NCI-H510A (cell line): Measurements from ENCODE around the gene SHPK.

Source experiments
- DNase-seq: peaks from one replicate; lab custom pipeline; 2025; lab: John Stamatoyannopoulos, UW

Gene SHPK

DNA sequence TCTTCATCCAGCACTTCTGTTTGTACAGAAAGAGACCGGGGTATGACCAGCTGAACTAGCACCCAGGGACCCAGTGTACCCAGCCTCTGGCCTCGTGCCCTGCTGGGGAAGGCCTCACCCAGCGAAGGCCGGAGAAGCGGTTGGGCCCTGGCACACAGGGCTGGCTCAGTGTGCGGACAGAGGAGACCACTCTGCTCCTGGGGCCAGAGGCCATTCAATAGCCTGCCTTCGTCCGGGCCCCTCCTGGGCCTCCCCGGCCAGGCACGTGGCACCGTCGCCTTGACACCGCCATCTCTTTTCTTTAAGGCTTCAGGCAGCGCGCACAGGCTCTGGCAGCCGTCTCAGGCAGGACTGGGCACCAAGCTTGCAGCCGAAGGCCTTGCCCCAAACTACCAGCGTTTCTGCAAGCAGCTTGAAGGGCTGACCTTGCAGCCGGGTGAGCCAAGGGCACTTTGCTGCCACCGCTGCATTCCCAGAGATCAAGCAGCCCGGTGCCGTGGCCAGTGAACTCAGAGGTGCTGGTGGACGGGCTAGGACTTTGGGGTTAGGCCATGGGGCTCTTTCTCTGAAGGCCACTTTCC is 24.4 kb upstream of the SHPK start:
- no peak for DNase-seq

DNA sequence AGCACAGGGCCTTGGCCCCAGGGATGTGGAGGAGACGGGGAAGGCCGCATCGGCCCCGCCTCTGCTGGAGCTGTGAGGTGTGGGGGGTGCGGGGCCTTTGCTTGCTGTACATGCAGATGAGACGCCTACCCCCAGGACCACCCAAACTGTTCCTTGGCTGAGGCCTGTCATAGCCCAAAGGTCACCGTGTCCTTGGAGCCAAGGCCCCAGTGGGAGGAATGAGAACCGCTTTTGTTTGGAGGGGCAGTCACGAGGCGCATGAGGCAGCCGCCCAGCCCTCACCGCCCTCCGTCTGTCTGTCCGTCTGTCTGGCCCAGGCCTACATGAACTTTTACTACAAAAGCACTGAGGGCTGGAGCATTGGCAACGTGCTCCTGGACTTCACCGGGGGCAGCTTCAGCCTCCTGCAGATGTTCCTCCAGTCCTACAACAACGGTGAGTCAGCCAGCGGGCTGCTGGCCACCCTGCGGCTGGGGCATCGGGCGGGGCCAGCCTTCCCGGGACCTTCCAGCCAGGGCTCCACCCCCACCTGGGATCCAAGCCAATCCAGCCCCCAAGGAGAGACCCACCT is 23.6 kb upstream of the SHPK start:
- no peak for DNase-seq

DNA sequence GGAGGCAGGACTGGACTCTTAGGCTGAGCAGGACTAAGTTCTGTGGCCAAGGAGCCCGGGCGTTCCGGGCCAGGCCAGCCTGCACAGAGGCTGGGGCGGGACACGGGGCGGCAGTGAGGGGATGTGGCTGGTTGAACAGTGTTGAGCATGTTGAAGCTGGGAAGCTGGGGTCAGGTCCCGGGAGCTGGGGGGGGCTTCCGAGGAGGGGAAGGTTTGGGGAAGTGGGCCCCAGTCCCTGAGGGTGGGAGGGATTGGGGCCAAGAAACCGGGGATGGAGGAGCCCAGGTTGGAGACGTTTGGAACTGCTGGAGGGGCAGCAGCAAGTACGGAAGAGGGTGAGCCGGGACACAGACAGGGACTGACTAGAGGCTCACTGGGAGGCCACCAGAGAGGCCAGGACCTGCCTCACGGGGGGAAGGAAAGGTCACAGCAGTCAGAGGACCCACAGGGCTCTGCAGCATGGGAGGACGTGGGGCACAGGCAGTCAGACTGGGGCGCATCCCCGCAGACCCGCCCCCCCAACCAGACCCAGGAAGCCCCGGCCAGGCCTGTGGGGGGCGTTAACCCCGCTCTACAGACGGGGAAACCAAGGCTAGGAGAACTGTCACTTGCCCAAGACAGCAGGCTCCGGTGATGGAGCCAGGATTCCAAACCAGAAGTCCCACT is 22.9 kb upstream of the SHPK start:
- no peak for DNase-seq

DNA sequence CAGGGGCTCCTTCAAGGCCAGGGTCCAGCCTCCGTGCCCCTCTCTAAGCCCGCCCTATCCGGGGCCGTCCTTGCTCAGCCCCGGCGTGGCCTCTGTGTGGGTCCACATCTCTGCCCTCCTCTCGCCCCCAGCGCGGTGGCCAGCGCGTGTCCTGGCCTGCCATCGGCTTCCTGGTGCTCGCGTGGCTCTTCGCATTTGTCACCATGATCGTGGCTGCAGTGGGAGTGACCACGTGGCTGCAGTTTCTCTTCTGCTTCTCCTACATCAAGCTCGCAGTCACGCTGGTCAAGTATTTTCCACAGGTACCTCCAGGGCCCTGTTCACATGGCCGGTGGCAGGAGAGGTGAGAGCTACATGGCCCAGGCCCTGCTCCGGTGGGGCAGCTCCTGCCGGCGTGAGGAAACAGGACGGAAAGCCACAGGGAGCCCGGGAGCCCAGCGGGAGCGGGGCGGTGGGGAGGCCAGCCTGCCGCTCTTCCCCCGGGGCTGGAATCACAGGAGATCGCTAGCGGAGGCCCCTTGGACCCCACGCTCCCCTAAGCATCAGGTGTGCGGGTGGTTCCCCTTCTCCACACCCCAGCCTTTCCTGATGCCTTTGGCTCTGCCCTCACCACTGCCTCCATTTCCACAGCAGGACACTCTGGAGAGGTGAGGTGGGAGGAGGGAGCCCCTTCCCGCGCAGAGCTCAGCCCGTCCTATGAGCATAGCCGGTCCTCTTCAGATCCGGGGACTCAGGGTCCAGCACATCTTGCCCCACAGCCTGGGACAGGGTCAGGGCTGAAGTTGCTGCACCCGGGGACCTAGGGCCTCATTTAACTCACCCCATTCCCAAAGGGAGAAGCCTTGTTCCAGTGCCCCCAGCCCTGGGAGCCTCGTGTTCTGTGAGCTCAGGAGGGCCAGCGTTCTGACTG is 22.1 kb upstream of the SHPK start:
- no peak for DNase-seq

DNA sequence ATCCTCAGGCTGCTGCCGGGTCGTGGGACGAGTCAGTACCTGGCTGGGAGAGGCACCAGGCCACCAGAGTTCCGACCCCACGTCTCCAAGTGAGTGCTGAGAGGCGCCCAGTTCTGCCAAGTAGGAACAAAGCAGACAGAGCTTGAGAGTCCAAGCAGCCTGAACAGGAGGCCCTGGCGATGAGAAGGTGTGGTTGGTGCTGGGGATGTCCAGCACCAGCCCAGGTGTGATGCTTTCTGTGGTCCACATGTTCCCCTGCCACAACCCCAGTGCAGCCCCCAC is 21.5 kb upstream of the SHPK start:
- no peak for DNase-seq

DNA sequence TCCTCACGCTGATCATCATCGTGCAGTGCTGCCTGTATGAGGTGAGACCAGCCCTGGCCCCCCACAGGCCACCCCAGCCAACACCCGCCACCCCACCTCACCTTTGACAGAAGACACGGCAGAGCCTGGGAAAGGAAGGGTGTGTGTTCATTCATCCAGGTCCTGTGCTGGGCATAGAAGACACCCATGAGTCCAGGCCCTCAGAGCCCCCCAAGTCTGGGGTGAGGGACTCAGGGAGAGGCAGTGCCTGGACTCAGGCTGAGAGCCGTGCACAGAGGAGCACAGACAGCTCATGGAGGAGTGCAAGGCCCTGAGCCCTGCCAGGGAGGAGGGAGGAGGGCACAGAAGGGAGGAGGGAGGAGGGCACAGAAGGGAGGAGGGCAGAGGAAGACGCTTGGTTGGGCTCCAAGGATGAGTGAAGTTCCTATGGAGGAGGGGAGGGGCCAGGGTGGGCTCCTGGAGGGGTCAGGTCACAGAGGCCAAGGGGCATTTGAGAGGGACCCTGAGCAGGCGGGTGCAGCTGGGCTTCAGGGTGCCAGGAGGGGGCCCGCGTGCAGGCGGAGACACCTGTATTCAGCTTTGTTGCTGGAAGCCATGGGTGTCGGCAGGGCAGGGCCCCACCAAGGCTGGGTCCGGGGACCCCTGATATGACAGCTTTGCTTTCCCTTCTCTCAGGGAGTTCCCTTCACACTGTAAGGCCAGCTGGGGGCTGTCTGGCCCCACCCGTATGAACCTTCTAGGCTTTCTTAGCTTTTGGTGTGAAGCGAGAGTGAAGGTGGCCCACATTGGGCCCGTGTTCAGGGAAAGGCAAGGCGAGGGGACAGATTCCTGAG is 20.9 kb upstream of the SHPK start:
- no peak for DNase-seq

DNA sequence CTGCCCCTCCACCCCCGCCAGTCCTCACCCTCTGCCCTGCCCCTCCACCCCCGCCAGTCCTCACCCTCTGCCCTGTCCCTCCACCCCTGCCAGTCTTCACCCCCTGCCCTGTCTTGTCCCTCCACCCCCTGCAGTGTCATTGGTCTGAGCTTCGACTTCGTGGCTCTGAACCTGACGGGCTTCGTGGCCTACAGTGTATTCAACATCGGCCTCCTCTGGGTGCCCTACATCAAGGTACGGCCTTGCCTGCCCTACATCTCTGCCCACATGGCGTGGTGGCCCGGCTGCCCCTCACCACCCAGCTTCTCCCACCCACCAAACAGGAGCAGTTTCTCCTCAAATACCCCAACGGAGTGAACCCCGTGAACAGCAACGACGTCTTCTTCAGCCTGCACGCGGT is 20.3 kb upstream of the SHPK start:
- no peak for DNase-seq

DNA sequence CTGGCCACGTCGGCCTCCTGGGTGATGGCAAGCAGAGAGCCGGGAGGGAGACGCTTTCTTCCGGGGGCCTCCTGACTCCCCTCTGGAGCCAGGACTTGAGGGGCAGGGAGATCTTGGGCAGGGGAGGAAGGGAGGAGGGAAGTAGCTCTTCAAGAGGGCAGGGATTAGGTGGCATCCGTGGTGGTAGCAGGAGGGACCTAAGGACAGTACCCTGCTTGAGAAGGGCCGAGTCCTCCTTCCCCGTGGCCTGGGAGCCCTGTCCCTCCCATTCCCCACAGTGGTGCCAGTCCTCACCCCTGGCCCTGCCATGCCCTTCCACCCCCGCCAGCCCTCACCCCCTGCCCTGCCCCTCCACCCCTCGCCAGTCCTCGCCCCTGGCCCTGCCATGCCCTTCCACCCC is 19.7 kb upstream of the SHPK start:
- DNase-seq, result no peak

DNA sequence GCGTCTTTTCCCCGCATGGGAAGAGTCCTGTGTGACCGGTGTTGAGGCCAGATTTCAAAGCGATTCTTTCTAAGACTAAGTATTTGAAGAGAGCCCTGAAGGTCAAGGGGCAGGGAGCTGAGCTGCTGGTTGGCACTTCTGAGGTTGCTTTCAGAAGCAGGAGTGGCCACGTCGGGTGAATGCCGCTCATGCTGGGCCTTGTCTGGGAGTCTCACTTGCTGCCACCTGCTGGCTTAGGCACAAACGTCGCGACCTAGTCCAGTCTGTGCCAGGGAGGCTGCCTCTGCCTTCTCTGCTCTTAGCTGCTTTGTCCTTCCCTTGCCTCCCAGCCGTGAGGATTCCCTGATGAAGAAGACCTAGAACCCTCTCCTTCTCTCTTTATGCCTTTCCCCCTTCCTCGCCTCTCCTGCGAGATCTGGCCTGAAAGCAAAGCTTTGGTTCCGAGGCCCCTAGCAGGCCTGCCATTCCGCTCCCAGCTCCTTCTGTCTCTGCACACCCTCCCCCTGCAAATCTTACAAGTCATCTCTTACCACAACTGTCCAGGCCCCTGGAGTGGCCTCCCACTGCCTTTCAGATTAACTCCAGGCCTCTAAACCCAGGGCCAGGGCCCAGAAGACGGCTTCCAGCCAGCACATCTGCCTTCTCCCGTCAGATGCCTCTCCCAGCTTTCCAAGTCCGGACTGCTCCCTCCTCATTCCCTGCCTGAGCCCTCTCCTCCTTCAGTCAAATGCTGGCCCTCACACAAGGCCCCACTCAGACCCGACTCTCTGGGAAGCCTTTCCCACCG is 11.9 kb upstream of the SHPK start:
- no peak for DNase-seq

DNA sequence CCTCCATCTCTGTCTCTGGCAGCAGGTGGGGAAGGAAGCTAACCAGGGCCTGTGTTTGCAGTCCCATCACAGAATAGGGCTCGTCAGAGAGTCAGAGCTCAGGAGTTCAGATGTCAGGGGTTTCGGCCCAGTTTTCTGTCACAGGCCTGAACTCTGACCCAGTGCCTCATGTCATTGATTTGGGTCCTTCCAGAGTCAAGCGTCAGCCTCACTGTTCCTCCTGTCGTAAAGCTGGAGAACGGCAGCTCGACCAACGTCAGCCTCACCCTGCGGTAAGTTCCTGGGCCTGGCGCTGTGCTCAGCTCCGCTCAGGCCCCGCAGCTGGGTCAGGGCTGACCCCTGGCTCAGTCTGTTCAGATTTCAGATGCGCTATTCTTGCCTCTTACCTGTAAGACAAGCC is 11.2 kb upstream of the SHPK start:
- DNase-seq, result no peak

DNA sequence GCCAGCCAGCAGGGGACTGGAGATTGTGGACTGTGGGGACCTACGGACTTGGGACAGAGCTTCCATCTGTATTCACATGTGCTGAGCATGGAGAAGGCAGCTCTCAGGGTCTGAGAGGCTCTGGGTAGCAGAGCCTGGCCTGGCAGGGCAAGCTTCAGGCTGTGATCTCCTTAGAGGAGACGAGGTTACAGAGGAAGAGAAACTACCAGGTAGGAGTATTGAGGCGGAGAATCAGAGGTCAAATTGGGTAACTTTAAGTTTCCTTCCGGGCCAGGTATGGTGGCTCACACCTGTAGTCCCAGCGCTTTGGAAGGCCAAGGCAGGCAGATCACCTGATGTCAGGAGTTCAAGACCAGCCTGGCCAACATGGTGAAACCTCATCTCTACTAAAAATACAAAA is 9.3 kb upstream of the SHPK start:
- DNase-seq, result no peak

DNA sequence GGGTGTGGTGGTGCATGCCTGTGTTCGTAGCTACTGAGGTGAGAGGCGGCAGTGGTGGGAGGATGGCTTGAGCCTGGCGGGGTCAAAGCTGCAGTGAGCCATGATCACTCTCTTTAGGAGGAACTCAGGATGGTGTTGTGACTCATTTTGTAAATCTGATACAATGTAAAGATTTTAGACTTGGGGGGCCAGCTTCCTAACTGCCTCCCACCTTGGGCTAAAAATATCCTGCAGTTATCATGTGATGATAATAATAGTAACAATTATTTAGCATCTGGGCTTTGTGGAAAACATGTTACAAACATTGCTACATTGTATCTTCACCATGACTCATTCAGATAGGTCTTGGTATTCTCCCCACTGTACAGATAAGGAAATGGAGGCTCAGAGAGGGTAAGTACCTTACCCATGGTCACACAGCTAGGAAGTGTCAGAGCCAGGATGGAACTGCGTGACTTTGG is 7.9 kb upstream of the SHPK start:
- DNase-seq, result no peak

DNA sequence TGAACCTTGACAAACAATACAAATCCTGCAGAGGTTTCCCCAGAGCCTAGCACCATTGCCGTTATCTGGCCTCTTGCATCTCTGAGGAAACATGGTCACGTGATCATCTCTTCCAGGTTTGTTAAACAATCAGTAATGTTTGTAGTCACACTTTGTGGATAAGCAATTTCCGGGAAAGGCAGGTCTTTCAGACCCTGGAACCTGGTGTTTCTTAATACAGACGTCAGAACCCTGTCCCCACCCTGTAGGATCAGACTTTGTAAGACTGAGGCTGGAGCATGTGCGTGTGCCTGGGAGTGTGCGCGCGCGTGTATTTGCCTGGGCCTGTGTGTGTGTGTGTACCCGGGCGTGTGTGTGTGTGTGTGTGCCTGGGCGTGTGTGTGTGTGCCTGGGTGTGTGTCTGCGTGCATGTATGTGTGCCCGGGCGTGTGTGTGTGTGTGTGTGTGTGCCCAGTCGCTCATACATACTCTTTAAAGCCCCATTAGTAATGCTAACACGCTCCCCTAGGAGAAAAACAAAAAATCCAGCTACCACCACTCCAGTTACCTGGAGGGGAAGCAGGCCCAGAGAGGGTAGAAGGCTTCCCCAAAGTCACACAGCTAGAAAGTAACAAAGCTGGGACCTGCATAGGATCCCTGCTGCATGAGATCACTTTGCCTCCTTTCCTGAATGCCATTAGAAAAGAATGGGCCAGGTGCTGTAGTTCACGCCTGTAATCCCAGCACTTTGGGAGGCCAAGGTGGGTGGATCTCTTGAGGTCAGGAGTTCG is 5.9 kb upstream of the SHPK start:
- DNase-seq, result no peak

DNA sequence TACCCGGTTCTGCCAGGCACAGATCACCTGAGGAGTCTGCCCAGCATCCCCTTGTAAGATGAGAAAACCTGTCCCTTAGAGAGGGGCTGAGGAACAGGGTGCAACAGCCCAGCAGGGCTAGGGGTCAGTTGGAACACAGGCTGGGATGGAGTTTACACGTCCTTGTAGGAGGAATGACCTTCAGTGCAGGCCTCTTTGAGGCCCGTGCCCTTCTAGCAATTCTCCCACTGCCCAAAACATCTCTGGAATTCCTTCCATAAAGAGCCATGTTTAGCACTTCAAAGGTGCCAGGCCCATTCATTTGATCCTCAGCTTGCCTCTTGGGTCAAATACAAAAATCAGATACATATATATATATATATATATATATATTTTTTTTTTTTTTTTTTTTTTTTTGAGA is 5.0 kb upstream of the SHPK start:
- DNase-seq, result no peak

DNA sequence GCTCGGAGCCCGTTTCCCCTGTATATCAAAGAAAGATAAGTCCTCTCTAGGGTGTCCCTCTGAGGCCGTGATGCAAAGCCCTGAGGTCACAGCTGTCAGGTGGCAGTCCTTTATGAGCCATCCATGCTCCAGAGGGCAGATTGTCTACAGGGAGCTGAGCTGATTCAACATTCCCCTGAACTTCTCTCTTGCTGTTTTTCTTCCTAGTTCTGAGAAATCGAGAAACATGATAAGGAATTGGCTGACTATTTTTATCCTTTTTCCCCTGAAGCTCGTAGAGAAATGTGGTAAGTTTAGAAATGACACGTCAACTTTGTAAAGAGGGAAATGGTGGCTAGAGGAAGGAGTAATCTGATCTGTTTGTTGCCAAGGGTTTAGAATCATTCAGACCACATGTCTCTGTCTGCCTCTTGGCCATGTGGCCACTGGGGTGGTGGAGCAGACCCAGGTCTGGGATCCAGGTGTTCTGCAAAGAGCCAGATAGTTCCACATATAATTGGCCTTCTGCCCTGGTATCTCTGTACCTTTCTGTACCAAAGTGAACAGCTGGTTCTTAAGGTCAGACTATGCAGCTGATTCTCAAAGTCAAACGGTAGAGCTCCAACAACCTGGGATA is 4.0 kb upstream of the SHPK start:
- no peak for DNase-seq

DNA sequence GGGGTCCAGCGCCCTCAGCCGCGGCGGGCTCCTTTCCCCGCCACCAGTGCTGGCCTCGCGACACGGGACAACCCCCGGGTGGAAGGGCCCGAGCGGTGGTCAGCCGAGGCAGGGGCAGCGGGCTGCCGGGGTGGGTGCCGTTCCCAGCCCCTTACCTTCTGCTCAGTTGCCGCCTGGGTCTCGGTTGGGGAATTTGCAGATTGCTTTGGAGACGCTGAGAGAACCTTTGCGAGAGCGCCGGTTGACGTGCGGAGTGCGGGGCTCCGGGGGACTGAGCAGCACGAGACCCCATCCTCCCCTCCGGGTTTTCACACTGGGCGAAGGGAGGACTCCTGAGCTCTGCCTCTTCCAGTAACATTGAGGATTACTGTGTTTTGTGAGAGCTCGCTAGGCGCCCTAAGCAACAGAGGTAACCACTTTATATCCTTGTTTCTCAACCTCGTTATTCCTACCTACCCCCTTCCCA is 891 bp upstream of the SHPK start:
- no peak for DNase-seq

DNA sequence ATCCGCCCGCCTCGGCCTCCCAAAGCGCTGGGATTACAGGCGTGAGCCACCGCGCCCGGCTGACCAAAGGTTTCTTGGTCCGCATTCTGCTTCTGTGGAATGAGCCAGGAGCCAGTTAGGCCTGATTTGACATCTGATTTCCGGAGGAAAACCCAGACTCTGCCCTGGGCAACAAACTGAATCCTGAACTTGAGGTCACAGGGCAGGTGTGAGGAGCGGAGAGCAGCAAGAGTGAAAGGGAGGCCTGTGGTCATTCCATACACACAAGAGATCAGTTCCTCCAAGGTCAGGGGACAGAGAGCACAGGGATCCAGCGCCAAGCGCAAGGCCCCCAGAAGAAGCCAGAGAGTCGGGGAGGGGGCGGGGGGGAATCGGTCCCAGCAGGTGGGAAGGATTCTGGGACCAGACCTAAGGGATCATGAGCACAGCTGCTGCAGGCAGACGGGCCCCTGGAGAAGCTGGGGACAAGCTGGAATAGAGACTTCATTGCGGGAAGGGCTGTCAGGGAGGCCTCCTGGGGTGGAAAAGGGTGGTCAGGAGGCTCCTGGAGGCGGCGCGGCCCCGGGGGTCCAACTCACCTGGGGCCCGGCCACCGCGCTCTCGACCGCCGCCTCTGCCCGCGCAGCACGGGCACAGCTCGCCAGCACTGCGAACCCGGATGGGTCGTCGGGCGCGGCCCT is 436 bp downstream of the SHPK start:
- DNase-seq, result no peak

DNA sequence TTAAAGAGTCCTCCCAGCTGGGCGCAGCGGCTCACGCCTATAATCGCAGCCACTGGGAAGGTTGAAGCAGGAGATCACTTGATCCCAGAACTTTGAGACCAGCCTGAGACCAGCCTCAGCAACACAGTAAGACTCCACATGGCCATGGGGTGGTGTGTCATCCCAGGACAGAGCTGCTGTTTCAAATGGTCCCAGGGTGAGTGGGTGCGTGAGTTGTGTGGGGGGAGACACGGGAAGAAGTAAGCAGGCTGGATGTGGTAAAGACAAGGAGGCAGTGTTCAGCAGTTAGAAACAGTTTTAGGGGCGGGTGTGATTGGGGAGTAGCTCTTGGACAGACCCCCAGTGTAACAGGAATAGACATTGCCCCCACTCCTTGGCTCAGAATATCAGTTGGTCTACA is 3.8 kb downstream of the SHPK start:
- no peak for DNase-seq

DNA sequence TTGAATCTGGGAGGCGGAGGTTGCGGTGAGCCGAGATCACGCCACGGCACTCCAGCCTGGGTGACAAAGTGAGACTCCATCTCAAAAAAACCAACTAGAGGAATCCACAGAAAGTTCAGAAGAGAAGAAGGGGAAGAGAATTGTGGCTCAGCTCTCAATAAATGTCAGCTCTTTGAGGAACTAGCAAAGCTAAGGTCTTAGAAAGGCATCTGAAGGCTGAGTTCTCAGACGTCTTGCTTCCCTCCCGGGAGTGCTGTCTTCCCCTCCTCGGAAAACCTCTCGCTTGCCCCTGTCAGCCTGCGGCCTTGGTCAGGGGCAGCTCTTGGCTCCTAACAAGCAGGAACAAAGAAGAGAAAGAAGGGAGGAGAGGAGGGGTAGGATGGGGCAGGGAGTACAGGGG is 5.3 kb downstream of the SHPK start:
- DNase-seq, result no peak
